HG02759 (cell line): Measurements from ENCODE around the gene LMF2.

ENCODE experiments used
- ATAC-seq: cut with Tn5 transposase; IDR thresholded peaks from one replicate; pipeline ENCODE4 v1.9.1; 2021; ENCODE audit warnings: mild to moderate bottlenecking, moderate library complexity; ENCODE audit not compliant: unreplicated experiment

LMF2 gene

DNA sequence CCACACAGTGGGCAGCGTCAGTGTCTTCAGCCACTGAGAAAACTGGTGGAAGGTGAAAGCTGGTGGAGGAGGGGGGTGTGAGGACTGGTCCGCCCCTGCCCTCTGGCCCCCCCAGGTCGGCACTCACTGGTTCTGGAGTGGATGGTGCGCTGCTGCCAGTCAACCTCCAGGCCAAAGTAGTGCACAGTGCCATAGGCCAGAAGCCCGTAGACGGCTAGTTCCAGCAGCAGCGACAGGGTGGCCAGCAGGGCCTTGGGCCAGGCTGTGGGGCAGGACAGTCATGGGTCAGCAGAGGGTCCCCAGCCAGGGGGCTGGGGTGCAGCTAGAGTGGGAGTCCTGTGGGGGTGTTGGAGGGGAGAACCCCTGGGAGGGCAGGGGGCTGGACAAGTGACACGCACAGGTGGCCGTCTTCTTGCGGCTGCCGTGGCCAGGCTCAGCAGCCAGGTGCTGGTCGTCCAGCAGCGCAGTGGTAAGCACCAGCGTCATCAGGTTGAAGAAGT is 2.2 kb downstream of the LMF2 start:
- ATAC-seq: no peak

DNA sequence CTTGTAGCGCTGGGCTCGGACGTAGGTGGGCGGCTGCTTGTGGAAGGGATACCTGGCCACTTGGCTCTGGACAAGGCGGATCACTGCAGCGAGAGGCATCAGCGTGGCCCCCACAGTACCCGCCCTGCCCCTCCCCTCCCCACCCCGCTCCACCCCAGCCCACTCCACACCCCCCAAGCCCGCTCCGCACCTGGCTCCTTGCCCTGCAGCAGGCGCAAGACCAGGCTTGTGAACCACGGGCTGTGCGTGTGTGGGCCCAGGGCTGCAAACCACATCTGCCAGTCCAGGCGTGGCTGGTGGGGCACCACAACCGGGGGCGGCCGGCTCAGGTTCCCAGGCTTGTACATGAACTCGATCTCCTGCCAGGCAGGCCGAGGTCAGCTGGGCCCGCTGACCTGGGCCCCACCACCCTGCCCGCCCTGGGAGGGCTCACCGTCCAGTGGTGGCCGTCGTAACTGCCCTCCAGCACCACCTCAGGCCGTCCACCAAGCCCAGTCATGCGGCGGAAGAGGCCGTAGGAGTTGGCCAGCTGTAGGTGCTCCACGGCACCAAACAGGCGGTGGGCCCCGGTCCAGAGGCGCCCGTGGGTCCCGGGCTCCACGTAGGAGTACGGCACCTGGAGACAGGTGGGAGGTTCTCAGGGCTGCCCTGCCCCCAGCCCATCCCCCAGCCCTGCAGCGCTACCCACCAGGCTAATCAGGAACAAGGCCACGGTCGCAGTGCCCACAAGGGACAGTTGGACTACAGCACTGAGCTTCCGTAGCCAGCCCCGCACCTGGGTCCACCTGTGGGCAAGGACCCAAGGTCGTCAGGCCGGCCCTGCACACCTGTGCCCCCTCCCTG is 2.9 kb downstream of the LMF2 start:
- ATAC-seq: no peak

DNA sequence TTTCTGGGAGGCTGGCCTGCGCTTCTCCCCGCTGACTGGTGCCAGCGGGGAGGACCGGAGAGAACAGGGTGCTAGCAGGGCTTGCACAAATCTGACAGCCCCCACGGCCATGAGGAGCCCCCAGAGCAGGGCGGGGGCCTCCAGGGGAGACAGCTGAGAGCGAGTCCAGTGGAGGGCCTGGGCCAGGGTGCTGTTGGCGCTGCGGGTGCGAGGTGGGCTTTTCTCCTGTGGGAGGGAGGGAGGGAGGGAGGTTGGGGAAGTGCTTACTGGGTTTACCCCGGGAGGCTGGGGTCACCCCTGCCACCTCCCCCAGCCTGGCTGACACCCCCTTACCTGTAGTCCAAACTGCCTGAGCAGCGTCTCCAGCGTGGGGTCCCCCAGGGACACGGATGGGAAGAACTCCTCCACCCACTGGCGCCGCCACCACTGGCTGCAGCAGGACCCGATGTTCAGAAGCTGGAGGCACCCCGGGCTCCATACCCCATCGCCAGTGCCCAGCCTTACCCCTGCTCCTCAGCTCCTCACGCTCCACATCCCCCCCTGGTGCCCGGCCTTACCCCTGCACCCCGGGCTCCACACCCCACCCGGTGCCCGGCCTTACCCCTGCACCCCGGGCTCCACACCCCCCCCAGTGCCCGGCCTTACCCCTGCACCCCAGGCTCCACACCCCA is 3.9 kb downstream of the LMF2 start:
- no peak for ATAC-seq

DNA sequence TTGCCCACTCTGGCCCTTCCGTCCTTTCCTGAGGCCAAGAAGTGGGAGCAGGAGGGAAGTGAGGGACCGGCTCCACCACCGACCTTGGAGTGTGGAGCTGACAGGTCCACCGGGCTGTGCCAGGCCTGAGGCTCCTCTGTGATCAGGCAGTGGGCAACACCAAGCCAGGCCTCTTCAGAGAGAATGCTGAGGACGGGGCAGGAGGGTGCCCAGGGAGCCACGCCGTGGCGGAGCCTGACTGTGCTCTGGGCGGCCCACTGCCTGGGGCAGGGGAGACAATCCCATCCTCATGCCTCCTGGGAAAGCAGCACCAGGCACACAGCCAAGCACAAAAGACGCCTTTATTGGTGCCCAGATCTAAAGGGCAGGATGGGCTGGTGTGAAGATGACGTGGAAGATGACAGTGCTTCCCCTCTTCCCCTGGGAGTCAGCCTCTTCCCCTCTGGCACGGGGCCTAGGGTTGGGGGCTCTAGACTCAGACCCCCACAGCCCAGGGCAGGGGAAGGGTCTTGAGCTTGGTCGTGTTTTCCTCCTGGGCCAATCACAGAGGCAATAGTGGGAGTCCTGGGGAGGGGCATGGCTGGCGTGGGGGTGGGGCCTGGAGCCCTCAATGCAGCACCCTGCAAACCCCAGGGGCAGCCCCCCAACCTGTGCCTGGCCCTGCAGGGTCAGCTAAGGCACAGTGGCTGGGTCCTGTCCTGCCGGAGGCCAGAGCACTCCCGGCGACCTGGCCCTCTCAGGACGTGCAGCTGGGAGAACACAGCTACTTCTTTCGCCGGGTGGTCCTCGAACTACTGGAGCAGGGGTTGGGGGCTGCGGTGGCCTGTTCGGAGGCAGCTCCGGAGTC is 4.7 kb downstream of the LMF2 start:
- no peak for ATAC-seq

DNA sequence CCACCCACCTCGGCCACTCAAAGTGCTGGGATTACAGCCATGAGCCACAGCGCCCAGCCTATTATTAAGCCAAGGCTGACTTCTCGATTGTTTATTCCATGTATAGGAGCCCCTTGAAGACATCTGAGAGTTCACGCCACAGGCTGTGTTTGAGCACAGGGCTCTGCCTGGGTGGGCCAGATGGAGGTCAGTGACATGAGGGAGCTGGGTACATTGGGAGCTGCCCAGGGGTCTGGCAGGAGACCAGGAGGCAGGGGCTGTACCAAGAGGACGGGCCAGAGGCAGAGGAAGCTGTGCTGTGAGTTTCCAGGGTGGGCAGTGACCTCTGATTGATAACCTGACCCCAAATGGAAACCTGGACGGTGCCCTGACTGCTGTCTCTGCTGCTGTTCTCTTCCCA is 5.4 kb downstream of the LMF2 start:
- no peak for ATAC-seq

DNA sequence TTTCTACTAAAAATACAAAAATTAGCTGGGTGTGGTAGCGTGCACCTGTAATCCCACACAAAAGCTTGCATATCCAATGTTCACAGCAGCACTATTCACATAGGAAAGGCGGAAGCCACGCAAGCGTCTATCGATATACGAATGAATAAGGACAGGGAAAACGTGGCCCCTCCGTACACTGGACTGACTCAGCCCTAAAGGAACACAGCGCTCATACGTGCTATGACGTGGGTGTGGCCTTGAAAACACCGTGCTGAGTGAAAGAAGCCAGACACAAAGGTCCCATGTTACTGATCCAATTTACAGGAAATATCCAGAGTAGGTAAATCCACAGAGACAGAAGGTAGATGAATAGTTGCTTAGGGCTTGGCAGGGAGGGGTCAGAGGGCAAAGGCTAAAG is 7.0 kb downstream of the LMF2 start:
- ATAC-seq: no peak

DNA sequence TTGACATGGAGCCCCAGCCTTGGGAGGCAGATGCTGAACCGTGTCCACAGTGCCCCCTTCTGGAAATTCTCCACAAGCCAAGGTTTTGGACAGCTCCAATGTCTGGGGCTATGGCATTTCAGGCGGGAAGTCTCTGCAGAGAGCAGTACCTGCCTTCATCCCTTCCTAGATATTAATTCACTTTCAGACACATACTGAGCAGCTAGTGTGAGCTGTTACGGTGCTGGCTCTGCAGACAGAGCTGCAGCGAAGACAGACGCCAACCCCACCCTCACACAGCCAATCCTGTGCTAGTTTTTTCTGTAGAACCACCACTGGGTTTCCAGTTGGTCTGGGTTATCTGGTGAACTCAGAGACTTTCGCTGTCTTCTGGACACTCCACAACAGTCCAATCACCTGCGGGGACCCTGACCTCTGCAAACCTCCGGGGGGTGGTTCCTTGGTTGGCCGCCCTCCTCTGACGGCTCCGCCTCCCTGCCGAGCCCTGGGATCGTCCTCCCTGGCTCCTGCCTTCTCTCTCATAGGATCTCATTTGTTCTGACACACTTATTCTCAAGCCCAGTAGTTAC is 9.1 kb downstream of the LMF2 start:
- no peak for ATAC-seq

DNA sequence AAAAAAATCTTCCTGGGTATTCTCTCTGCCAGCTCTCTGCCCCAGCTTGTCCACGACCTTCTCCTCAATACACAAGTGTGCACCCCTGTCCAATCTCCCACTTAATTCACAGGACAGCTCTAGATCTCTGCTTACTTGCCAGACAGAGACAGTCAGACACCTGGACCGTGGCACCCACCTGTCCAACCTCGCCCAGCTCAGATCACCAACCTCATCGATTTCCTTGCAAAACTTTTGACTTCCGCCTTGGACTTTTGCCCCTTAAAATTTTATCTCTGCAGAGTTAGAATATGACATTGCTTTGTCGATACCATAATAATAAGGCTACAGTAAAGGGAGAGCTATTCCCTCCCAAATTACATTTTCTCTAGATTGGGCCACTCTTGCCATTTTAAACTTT is 10.4 kb downstream of the LMF2 start:
- no peak for ATAC-seq

DNA sequence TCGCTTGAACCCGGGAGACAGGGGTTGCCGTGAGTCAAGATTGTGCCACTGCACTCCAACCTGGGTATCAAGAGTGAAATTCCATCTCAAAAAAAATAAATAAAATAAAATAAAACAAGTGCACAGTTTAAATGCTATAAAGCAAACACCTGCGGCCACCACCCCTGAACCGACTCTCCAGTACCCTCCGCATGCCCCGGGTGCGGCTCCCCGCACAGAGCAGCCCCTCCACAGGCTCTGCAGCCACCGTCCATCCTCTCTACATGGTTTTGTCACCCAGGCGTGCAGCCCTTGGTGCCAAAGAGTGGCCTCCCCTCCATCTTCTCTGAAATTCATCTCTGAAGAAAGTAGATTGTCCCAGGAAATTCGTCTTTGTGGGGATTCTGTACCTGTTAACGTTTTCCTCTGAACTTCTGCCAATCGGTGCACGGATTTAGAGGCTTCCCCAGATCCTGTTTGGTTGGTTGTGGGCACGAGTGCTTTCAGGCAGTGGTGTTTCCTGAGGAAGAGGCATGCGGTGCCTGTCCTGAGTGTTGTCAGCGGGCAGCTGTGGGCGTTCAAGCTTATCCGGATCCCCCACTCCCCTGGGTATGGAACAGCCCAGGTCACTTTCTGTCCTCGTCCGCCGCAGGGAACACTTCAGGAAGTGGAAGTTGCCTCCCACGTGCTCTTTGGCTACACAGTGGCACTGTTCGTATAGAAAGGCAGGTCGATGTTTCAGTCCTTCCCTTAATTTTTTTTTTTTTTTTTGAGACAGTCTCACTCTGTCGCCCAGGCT is 16.8 kb downstream of the LMF2 start:
- no peak for ATAC-seq

DNA sequence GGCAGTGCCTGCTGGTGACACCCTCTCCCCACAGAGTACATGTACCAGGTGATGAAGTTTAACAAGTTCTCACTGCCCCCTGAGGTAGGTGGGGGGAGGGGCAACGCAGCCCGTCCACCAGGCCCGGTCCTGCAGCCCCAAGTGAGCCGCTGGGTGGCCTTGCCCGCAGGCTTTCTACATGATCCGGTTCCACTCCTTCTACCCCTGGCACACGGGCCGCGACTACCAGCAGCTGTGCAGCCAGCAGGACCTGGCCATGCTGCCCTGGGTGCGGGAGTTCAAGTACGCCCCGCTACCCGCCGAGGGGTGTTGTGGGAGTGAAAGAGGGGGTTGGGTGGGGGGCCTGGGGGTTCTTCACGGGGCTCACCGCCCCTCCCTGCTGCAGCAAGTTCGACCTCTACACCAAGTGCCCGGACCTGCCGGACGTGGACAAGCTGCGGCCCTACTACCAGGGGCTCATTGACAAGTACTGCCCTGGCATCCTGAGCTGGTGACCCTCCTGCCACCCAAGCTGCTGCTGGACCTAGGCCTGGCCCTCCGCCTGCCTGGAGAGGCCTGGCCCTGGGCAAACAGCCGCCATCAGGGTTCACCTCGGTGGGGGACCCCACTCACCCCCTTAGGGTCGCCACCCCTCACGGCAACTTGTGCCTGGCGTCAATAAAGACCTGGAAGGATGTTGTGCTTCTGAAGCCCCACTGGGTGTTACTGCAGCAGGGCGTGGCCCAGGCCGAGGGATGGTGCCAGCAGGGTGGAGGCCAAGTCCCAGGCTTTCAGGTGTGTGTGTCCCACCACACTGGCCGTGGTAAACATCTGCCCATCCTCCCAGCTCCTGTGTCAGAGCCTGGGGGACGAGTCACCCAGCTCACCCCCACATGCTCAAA is 17.9 kb downstream of the LMF2 start:
- ATAC-seq: no peak

DNA sequence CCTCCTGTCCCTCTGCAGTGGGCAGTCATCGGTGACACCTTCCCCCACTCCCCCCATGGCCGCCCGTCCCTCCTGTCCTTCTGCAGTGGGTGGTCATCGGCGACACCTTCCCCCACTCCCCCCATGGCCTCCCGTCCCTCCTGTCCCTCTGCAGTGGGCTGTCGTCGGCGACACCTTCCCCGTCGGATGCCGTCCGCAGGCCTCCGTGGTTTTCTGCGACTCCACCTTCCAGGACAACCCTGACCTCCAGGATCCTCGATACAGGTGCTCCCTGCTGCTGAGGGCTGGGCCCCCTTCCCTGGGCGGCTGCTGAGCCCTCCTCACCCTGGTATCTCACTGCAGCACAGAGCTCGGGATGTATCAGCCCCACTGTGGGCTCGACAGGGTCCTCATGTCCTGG is 18.6 kb downstream of the LMF2 start:
- ATAC-seq: no peak

DNA sequence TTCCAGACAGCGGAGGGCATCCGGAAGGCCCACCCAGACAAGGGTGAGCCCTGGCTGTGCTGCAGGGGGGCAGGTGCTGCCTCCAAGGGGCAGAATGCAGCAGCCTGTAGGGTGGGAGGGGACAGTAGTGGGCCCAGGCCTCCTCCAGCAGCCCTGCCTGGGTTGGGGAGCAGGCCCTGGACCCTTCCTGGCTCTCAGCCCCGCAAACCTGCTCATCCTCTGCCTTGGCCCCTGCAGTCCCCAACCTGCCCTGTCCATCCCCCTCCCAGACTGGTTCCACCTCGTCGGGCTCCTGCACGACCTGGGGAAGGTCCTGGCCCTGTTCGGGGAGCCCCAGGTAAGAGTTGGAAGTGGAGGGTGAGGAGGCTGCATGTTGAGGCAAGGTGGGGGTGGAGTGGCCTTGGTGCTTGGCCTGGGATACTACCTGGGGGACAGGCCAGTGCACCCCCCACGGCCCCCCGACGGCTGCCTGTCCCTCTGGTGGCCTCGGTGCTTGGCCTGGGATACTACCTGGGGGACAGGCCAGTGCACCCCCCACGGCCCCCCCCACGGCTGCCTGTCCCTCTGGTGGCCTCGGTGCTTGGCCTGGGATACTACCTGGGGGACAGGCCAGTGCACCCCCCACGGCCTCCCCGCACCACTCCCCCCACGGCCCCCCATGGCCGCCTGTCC is 19.4 kb downstream of the LMF2 start:
- ATAC-seq: no peak

DNA sequence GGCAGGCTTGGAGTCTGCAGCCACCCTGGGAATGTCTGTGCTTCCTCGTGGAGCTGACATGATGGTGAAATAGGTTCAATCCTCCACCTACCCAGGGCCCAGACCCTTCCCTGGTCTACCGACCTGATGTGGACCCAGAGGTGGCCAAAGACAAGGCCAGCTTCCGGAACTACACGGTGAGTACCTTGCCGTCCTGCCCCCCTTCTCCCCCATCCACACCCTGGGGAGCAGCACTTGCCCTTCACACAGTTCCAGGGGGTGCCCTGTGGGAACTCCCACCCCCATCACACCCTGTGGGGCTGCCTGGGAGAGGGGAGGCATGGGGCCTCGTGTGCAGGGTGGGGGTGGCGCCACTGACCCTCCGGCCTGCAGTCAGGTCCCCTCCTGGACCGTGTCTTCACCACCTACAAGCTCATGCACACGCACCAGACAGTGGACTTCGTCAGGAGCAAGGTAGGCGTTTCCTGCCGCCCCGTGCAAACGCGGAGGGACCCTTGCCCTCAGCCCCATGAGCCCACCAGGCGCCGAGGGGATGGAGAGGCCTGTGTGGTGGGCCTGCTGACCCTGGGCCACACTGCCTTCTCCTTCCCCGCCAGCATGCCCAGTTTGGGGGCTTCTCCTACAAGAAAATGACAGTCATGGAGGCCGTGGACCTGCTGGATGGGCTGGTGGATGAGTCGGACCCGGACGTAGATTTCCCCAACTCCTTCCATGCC is 20.1 kb downstream of the LMF2 start:
- no peak for ATAC-seq

DNA sequence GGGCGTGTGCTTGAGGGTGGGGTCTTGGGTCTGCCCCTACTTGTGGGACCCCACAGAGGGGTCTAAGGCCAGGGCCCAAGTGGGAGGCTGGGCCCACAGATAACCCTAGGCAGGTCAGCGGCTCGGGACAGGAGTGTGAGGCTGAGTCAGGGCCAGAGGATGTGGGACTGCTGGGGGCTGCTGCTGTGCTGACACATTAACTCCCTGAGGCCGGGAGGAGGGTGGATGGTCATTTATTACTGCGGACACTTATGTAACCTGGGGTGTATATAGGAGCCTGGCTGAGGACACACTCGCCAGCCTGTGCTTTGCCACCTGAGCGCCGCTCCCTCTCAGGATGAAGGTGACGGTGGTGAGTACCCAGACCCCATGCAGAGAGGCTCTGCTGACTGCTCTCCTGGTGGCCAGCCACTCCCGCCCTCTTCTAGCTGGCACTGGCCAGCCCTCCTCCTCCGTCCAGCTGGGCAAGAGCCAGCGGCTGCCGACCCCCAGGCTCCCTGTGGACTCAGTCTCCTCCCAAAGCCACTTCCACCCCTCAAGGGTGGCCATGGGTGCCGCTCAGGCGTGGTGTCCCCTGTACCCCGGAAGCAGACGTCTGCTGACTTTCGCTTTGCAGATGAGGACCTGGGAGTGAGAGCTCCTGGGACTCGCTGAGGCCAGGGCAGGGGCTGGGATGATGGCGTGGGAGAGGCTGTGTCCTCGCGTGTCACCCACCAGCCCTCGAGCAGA is 20.8 kb downstream of the LMF2 start, which contains the start of gene MIOX:
Gene MIOX (plus strand): TSS at position 299 of the 729 bp plus-strand sequence. CDS start 39 bp downstream, at position 338.
- no peak for ATAC-seq

DNA sequence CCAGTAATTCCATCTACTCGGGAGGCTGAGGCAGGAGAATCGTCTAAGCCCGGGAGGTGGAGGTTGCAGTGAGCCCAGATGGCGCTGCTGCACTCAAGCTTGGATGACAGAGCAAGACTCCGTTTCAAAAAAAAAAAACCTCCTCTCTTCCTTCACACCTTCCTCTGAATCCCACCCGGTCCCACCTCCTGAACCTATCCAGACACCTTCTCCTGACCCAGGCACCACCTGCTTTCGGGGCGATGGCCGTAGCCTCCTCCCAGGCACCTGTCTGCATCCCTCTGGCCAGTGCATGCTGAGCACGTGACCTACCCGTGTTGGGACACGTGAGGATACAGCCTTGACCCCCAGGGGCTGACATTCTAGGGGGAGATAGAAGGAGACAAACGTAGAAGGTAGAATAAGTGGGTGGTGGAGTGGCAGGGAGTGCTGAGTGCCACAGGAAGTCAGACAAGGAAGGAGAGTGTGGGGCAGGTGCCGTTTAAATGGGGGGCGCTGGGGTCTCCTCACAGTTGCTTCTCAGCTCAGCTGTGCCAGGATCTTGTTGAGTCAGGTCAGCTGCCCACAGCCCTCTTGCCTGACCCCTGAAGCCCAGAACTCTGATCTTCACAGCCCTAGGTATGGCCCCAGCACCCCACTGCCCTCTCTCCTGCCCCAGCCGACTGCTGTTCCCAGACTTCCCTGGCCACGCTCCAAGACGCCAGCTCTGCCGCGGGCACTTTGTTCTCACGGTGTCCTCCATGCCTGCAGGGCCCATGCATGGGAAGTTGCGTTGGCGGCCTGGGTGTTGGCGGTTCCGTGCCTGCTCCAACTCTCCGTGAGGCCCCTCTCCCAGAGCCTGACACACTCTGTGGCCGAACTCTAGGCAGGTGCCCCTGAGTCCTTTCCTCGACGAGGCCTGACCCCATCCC is 22.0 kb downstream of the LMF2 start:
- no peak for ATAC-seq
